Measurements from ENCODE around the gene LIN37.

DNA sequence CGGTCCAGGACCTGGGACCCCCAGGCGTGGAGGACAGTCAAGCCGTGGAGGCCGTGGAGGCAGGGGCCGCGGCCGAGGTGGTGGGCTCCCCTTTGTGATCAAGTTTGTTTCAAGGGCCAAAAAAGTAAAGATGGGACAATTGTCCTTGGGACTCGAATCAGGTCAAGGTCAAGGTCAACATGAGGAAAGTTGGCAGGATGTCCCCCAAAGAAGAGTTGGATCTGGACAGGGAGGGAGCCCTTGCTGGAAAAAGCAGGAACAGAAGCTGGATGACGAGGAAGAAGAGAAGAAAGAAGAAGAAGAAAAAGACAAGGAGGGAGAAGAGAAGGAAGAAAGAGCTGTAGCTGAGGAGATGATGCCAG is 28.2 kb upstream of the LIN37 start:
- TF ChIP-seq EZH2 (IDR thresholded peaks at IDR 0.05; ENCODE audit: borderline replicate concordance, low read length), result no peak
- TF ChIP-seq CTCF (IDR thresholded peaks at IDR 0.05; ENCODE audit: low read length), result no peak
